ENCODE measurements around the gene RPP25L. TPM values are rescaled to one million over a fixed set of nuclear protein-coding genes. Genes with fewer than 3 reads are reported as not detected.
A peak's percentile ranks its signal among the peaks of the same experiment; 100 is the strongest.

The RPP25L gene
- total and polyA plus RNA-seq, 10 of the 15 experiments (the other 5 are each of a cell fraction or from before 2014, with no cell fraction given) = 7.7 to 30.2 (median 16.8) TPM

GRCh38 chr9:34659592-34660253 is 47.8 kb upstream of the RPP25L start:
- in situ Hi-C loops (cut with MboI) (no loop called here), intact Hi-C loops (cut with micrococcal nuclease; ENCODE audit: unreplicated experiment) (no loop called here)
- FAIRE-seq (no peak), DNase-seq (ENCODE audit: low read depth, low spot score) (no peak), ATAC-seq (no peak)
- WGBS (ENCODE audit: insufficient coverage, insufficient replicate concordance, low lambda C conversion rate, missing lambda C conversion rate) = 76% methylated on average over 8 of the region's 8 CpGs
- SMC1A ChIA-PET (ENCODE audit: uncharacterized antibody, unreplicated experiment) = no interaction called here
- Histone ChIP-seq H3K4me3 (no peak overlapping the region), H3K36me3 (ENCODE audit: control insufficient read depth in 2 of 2, insufficient read depth in 2 of 2, low read length in 1 of 2) (no peaks in the 10 kb centered on the region), H4K20me1 (ENCODE audit: control insufficient read depth, insufficient read depth) (no peaks in the 10 kb centered on the region), H3K27ac (ENCODE audit: control insufficient read depth, insufficient read depth) (no peak overlapping the region), H3K4me2 (ENCODE audit: control insufficient read depth, insufficient read depth) (no peak overlapping the region), H3K27me3 (replicated peaks in 1 of 2; ENCODE audit: control insufficient read depth in 2 of 2, insufficient read depth in 2 of 2, low read length in 1 of 2) (no peaks in the 10 kb centered on the region), H3K79me2 (ENCODE audit: control insufficient read depth, insufficient read depth, low read length) (no peaks in the 10 kb centered on the region), H2AFZ (ENCODE audit: control insufficient read depth, low read depth, low read length) (no peak overlapping the region), H3K9me3 (replicated peaks; ENCODE audit: control insufficient read depth, insufficient read depth, low read length) (no peaks in the 10 kb centered on the region), H3K9ac (ENCODE audit: control insufficient read depth, insufficient read depth, low read length) (no peak overlapping the region), H3K4me1 (ENCODE audit: control insufficient read depth, insufficient read depth, low read length) (peaks cover 8% of the 10 kb centered on the region)
- TF ChIP-seq POU2F2 (IDR thresholded peaks at IDR 0.05; ENCODE audit: borderline replicate concordance, low read depth, low read length) (no peak), TCF3 (IDR thresholded peaks at IDR 0.05; ENCODE audit: borderline replicate concordance, insufficient read depth, low read depth, low read length) (0 out of 2 replicates have a peak, but pooled peaks have one; percentile 63), YY1 (IDR thresholded peaks at IDR 0.05; ENCODE audit: low read depth, low read length) (no peak)
- CTCF ChIA-PET = interaction anchor here (1.2 kb wide), 1 partner anchor 42 kb away, joined by 3 read pairs; no protein-coding TSS in a partner anchor
- RAD21 ChIA-PET (ENCODE audit: unreplicated experiment) = interaction anchor here (1.3 kb wide), 1 partner anchor 43 kb away, joined by 3 read pairs; no protein-coding TSS in a partner anchor
- BruUV-seq (replicated peaks) = no TSS peak
- POLR2A ChIA-PET = no interaction called here

- peaks cover 4% of the 10 kb centered on the region; the same call in 1 of the 2 replicates for H3K4me1 ChIP-seq (ENCODE audit: control insufficient read depth, insufficient read depth, low read length)
- H3K4me3 ChIP-seq = no peak overlapping the region
- H3K36me3 ChIP-seq (ENCODE audit: control insufficient read depth in 2 of 2, insufficient read depth in 2 of 2, low read length in 1 of 2) = no peaks in the 10 kb centered on the region
- H2AFZ ChIP-seq (ENCODE audit: control insufficient read depth, low read depth, low read length) = no peak overlapping the region
- CTCF ChIA-PET = no interaction called here
- no peaks in the 10 kb centered on the region for H4K20me1 ChIP-seq (ENCODE audit: control insufficient read depth, insufficient read depth)
- in situ Hi-C loops (cut with MboI) = no loop called here
- no TSS peak for BruUV-seq (replicated peaks)
- RAD21 ChIA-PET (ENCODE audit: unreplicated experiment) = no interaction called here
- SMC1A ChIA-PET (ENCODE audit: uncharacterized antibody, unreplicated experiment) = no interaction called here
- no peak overlapping the region for H3K27ac ChIP-seq (ENCODE audit: control insufficient read depth, insufficient read depth)
- H3K4me2 ChIP-seq (ENCODE audit: control insufficient read depth, insufficient read depth) = no peak overlapping the region
- no peak overlapping the region for H3K9ac ChIP-seq (ENCODE audit: control insufficient read depth, insufficient read depth, low read length)
- FAIRE-seq (no peak), DNase-seq (ENCODE audit: low read depth, low spot score) (no peak), ATAC-seq (no peak)
- POLR2A ChIA-PET = no interaction called here
- no peaks in the 10 kb centered on the region for H3K9me3 ChIP-seq (replicated peaks; ENCODE audit: control insufficient read depth, insufficient read depth, low read length)
- intact Hi-C loops (cut with micrococcal nuclease; ENCODE audit: unreplicated experiment) = no loop called here
- WGBS (ENCODE audit: insufficient coverage, insufficient replicate concordance, low lambda C conversion rate, missing lambda C conversion rate) = 68% methylated on average over 14 of the region's 14 CpGs
- no peaks in the 10 kb centered on the region for H3K27me3 ChIP-seq (replicated peaks in 1 of 2; ENCODE audit: control insufficient read depth in 2 of 2, insufficient read depth in 2 of 2, low read length in 1 of 2)
- H3K79me2 ChIP-seq (ENCODE audit: control insufficient read depth, insufficient read depth, low read length) = no peaks in the 10 kb centered on the region
- no peak for TF ChIP-seq SIN3A (IDR thresholded peaks at IDR 0.05; ENCODE audit: low read depth, low read length)
- no peak for TF ChIP-seq PBX3 (IDR thresholded peaks at IDR 0.05; ENCODE audit: insufficient replicate concordance, low read depth, low read length)
- no peak for TF ChIP-seq KLF5 (IDR thresholded peaks at IDR 0.05; ENCODE audit: partially characterized antibody)
These were observed 46.6 kb upstream of the RPP25L start for GRCh38 chr9:34658461-34658860.

Data from GM12878 (cell line).